Measurements from ENCODE around the gene CCDC157.

CCDC157 gene

DNA sequence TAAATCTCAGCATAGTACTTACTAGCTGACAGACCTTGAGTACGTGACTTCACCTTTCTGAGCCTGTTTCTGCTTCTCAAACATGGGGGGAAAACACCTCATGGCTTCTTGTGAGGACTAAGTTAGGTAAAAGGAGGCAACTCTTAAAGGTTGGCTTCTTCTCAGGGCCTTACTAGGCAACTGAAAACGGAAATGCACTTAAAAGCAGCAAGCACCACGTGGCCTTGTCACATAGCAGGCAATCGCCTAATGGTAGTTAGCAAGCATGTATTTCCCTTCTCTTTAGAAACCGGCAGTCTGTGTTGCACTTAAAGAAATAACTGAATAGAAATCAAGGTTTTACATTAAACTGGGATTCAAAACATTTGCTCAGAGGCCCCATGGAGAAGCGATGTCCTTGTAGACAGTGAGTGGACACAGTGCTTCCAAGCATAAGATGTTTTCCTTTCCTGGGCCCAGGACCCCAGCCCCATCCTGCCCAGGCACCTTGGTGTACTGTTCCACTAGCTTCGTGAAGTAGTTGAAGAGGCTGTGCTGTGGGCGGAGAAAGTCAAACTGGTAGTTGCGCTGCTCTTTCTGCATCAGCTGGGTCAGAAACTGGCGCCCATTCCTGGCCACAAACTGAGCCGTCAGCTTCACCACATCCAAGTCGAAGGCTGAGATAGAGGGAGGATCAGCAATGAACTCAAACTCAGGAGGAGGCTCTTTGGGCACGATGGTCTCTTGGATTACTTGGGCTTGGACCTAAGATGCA, 12.2 kb upstream of the CCDC157 start:
- no peak overlapping the region for H3K9ac ChIP-seq (ENCODE audit: low read depth, low read length)
- H3K9me3 ChIP-seq (ENCODE audit: insufficient read depth, low read depth, low read length), result no peaks in the 10 kb centered on the region
- no peaks in the 10 kb centered on the region for H3K4me1 ChIP-seq (ENCODE audit: insufficient read depth, low read length)
- H3K27me3 ChIP-seq (ENCODE audit: insufficient read depth, low read length), result no peaks in the 10 kb centered on the region
- H3K36me3 ChIP-seq (ENCODE audit: insufficient read depth, low read depth, low read length), result peaks cover 97% of the 10 kb centered on the region
- no peak overlapping the region for H3K4me3 ChIP-seq (ENCODE audit: low read length)
- no peak overlapping the region for H3K27ac ChIP-seq (ENCODE audit: low read length)

DNA sequence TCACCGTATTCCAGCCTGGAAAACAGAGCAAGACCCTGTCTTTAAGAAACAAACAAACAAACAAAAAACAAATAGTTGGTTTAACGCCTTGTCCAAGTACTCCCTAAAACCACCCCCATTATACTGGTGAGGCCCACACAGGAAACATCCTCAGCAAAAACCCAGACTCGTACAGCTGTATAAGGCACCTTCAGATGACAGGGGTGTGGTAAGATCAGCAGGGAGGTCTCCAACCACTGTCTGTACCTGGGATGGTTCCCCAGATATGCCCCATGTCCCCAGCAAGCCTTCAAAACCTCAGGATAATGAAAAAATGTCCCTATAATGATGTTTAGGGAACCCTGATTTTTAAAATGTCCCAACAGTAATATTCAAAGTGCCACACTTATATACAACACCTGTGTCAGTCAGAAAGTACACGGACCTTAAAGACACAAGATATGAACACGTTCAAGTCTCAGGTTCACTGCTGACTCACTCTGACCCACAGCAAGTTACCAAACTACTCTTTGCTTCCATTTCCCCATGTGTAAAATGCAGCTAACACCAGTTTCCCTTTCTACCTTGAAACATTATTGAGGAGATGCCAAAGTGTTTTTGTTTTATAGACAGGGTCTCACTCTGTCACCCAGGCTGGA, 9.4 kb upstream of the CCDC157 start:
- Histone ChIP-seq H3K4me1 (ENCODE audit: insufficient read depth, low read length) (no peaks in the 10 kb centered on the region), H3K4me3 (ENCODE audit: low read length) (no peak overlapping the region), H3K9me3 (ENCODE audit: insufficient read depth, low read depth, low read length) (no peaks in the 10 kb centered on the region), H3K9ac (ENCODE audit: low read depth, low read length) (no peak overlapping the region), H3K27me3 (ENCODE audit: insufficient read depth, low read length) (no peaks in the 10 kb centered on the region), H3K27ac (ENCODE audit: low read length) (no peak overlapping the region), H3K36me3 (ENCODE audit: insufficient read depth, low read depth, low read length) (peaks cover 97% of the 10 kb centered on the region)

DNA sequence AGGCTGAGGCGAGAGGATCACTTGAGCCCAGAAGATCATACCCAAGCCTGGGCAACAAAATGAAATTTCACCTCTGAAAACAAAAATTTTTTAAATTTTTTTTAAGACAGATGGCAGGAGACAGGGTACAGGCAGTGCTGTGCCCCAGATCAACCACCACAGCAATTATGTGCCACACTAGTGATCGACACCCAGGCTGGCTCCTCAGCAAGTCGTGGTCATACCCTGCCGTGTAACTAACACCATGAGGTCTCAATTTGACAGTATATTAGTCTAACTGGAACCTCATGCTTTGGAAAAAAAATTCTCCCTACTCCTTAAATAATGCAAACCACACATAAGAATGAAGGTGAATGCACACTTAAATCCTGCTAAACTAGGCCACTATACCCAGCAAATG, 8.4 kb upstream of the CCDC157 start:
- peaks cover 95% of the 10 kb centered on the region for H3K36me3 ChIP-seq (ENCODE audit: insufficient read depth, low read depth, low read length)
- H3K9ac ChIP-seq (ENCODE audit: low read depth, low read length), result no peak overlapping the region
- no peaks in the 10 kb centered on the region for H3K9me3 ChIP-seq (ENCODE audit: insufficient read depth, low read depth, low read length)
- H3K4me1 ChIP-seq (ENCODE audit: insufficient read depth, low read length), result no peaks in the 10 kb centered on the region
- no peak overlapping the region for H3K4me3 ChIP-seq (ENCODE audit: low read length)
- no peaks in the 10 kb centered on the region for H3K27me3 ChIP-seq (ENCODE audit: insufficient read depth, low read length)
- H3K27ac ChIP-seq (ENCODE audit: low read length), result no peak overlapping the region

DNA sequence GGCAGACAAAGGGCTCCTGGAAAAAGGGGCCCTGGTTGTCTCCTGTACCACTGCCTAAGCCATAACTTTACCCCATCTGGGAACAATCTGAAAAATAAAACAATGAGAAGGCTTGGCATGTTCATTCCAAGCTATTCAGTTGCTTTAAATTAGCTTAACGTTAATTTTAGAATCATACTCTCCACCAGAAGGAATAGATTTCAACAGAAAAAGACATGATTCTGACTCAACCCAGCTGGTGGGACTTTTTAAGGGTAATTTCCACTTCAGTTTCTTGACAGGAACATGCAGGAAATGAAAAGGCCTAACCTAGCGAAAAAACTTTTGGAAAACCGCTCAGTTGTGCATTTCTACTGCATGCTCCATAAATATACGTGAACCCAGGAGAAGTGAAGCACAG, 8.0 kb upstream of the CCDC157 start:
- peaks cover 94% of the 10 kb centered on the region for H3K36me3 ChIP-seq (ENCODE audit: insufficient read depth, low read depth, low read length)
- no peak overlapping the region for H3K9ac ChIP-seq (ENCODE audit: low read depth, low read length)
- no peak overlapping the region for H3K4me3 ChIP-seq (ENCODE audit: low read length)
- no peaks in the 10 kb centered on the region for H3K27me3 ChIP-seq (ENCODE audit: insufficient read depth, low read length)
- no peaks in the 10 kb centered on the region for H3K4me1 ChIP-seq (ENCODE audit: insufficient read depth, low read length)
- no peak overlapping the region for H3K27ac ChIP-seq (ENCODE audit: low read length)
- no peaks in the 10 kb centered on the region for H3K9me3 ChIP-seq (ENCODE audit: insufficient read depth, low read depth, low read length)

DNA sequence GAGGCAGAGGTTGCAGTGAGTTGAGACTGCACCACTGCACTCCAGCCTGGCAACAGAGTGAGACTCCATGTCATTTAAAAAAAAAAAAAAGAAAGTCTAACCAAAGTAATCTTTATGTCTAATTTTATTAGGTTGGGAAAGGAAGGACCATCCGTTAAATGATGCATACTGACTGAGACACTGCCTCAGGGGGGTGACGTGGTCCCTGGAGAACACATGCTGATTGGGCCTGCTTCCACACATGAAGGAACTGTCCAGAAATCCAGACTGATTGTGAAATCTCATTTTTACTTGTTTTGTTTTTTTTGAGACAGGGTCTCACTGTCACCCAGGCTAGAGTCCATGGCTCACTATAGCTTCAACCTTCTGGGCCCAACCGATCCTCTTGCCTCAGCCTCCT, 5.6 kb upstream of the CCDC157 start:
- Histone ChIP-seq H3K27me3 (ENCODE audit: insufficient read depth, low read length) (no peaks in the 10 kb centered on the region), H3K4me3 (ENCODE audit: low read length) (no peak overlapping the region), H3K4me1 (ENCODE audit: insufficient read depth, low read length) (no peaks in the 10 kb centered on the region; the same call in 1 of the 2 replicates), H3K36me3 (ENCODE audit: insufficient read depth, low read depth, low read length) (peaks cover 77% of the 10 kb centered on the region), H3K27ac (ENCODE audit: low read length) (no peak overlapping the region), H3K9me3 (ENCODE audit: insufficient read depth, low read depth, low read length) (no peaks in the 10 kb centered on the region), H3K9ac (ENCODE audit: low read depth, low read length) (no peak overlapping the region)

DNA sequence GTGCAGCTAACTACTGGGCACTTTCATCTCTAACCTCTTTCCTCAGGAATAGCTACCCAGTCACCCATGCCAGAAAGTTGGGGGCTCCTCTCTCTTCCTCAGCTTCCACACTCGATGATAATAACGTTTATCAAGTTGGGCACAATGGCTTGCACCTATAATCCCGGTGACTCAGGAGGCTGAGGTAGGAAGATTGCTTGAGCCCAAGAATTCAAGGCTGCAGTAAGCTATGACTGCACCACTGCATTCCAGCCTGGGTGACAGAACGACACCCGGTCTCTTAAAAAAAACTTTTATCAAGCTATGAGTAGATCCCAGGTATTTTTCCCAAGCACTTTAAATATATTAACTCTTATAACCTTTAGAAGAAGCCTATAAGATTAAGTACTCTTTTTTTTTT, 2.2 kb upstream of the CCDC157 start:
- Histone ChIP-seq H3K9ac (ENCODE audit: low read depth, low read length) (0 out of 2 replicates have a peak overlapping the region, but pooled peaks have one; percentile 35), H3K9me3 (ENCODE audit: insufficient read depth, low read depth, low read length) (no peaks in the 10 kb centered on the region), H3K4me1 (ENCODE audit: insufficient read depth, low read length) (peaks cover 5% of the 10 kb centered on the region), H3K27me3 (ENCODE audit: insufficient read depth, low read length) (no peaks in the 10 kb centered on the region), H3K27ac (ENCODE audit: low read length) (no peak overlapping the region), H3K36me3 (ENCODE audit: insufficient read depth, low read depth, low read length) (peaks cover 46% of the 10 kb centered on the region), H3K4me3 (ENCODE audit: low read length) (no peak overlapping the region)

DNA sequence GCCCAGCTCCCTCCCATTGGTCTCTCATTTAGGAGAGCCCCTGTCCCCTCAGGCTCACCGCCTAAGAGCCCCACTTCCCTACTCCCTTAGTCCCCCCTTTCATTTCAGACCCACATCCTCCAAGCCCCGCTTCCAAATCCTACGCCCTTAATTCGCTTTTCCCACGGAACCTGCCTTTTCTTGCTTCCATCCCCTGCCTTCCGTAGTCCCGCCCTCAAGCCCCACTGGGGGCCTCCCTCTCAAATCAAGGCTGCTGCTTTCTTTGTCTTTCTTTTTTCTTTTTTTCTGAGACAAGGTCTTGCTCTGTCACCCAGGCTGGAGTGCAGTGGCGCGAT, 396 bp downstream of the CCDC157 start:
- peaks cover 5% of the 10 kb centered on the region for H3K4me1 ChIP-seq (ENCODE audit: insufficient read depth, low read length)
- H3K27me3 ChIP-seq (ENCODE audit: insufficient read depth, low read length), result no peaks in the 10 kb centered on the region
- peak overlapping the region; percentile 95; the same call in 1 of the 2 replicates for H3K9ac ChIP-seq (ENCODE audit: low read depth, low read length)
- peaks cover 21% of the 10 kb centered on the region for H3K36me3 ChIP-seq (ENCODE audit: insufficient read depth, low read depth, low read length)
- peak overlapping the region; percentile 97 for H3K4me3 ChIP-seq (ENCODE audit: low read length)
- H3K27ac ChIP-seq (ENCODE audit: low read length), result no peak overlapping the region
- no peaks in the 10 kb centered on the region for H3K9me3 ChIP-seq (ENCODE audit: insufficient read depth, low read depth, low read length)

DNA sequence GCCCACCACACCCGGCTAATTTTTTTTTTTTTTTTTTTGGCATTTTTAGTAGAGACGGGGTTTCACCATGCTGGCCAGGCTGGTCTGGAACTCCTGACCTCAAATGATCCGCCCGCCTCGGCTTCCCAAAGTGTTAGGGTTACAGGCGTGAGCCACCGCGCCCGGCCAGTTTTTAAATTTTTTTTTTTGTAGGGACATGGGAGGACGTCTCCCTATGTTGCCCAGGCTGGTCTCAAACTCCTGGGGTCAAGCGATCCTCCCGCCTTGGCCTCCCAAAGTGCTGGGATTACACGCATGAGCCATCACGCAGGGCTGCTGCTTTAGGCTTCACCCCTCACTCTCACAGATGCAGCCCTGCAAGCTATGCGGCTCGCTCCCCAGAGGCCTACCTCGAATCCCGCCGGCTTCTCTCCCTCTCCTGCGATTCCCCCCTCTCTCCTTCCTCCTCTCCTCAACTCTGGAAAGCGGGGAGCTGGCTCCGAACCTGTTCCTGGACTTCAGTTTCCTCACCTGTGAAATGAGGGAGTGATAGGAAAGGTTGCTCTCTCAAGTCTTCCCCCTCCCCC, 926 bp downstream of the CCDC157 start:
- peak overlapping the region; percentile 97; the same call in 1 of the 2 replicates for H3K4me3 ChIP-seq (ENCODE audit: low read length)
- H3K27me3 ChIP-seq (ENCODE audit: insufficient read depth, low read length), result no peaks in the 10 kb centered on the region
- H3K9me3 ChIP-seq (ENCODE audit: insufficient read depth, low read depth, low read length), result no peaks in the 10 kb centered on the region
- H3K36me3 ChIP-seq (ENCODE audit: insufficient read depth, low read depth, low read length), result peaks cover 15% of the 10 kb centered on the region
- peak overlapping the region; percentile 95; the same call in 1 of the 2 replicates for H3K9ac ChIP-seq (ENCODE audit: low read depth, low read length)
- H3K4me1 ChIP-seq (ENCODE audit: insufficient read depth, low read length), result peaks cover 9% of the 10 kb centered on the region
- H3K27ac ChIP-seq (ENCODE audit: low read length), result no peak overlapping the region

DNA sequence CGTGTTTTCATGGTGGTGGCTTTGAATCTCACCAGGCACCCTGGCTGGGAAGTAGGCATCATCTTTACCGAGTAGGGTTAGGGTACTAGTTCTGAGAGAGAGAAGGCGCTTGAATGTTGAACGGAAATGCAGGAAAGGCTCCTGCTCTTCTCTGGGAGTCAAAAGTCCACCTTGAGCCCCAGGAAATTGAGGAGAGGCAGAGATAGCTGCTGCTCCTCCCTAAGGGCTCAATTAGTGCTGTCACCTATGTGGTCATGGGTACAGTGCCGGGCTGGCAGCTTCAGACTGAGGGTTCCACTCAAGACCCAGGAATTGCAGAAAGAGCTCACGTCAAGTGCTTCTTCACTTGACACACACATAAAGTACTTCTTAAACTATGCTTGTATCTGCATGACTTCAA, 1.7 kb downstream of the CCDC157 start:
- no peak overlapping the region for H3K9ac ChIP-seq (ENCODE audit: low read depth, low read length)
- H3K9me3 ChIP-seq (ENCODE audit: insufficient read depth, low read depth, low read length), result no peaks in the 10 kb centered on the region
- peaks cover 10% of the 10 kb centered on the region for H3K36me3 ChIP-seq (ENCODE audit: insufficient read depth, low read depth, low read length)
- no peak overlapping the region for H3K4me3 ChIP-seq (ENCODE audit: low read length)
- no peak overlapping the region for H3K27ac ChIP-seq (ENCODE audit: low read length)
- peaks cover 12% of the 10 kb centered on the region for H3K4me1 ChIP-seq (ENCODE audit: insufficient read depth, low read length)
- no peaks in the 10 kb centered on the region for H3K27me3 ChIP-seq (ENCODE audit: insufficient read depth, low read length)

DNA sequence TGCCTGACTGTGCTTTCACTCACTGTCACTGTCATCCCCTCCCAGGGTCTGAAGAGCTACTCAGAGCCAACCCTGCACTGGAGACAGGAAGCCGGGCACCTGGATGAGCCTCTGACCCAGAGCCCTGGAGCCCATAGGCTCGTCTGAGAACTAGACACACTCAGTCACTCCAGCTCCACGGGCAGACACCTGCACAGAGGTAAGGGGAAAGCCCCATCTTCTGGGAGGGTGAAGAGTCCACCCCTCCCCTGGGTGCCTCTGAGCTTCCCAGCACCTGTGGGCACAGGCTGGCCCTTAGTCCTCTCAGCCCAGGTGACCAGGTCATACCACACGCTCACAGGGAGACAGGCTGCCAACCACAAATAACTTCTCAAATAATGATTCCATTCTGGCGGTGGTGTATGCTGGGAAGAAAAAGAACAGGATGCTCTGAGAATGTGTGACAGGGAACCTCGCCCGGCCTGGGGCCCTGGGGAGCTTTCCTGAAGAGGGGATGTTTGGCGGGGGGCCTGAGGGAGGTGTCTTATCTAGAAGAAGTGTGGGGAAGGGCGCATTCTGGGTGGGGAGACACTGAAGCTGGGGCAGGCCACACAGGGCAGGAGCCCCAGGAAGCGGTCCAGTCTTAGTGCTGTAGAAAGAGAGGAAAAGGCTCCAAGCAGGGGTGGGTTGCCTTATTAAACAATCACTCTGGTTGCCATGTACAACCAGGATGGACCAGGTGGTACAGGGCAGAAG, 5.3 kb downstream of the CCDC157 start:
- Histone ChIP-seq H3K27me3 (ENCODE audit: insufficient read depth, low read length) (no peaks in the 10 kb centered on the region), H3K36me3 (ENCODE audit: insufficient read depth, low read depth, low read length) (no peaks in the 10 kb centered on the region), H3K9me3 (ENCODE audit: insufficient read depth, low read depth, low read length) (no peaks in the 10 kb centered on the region), H3K4me3 (ENCODE audit: low read length) (no peak overlapping the region), H3K27ac (ENCODE audit: low read length) (no peak overlapping the region), H3K4me1 (ENCODE audit: insufficient read depth, low read length) (peaks cover 12% of the 10 kb centered on the region), H3K9ac (ENCODE audit: low read depth, low read length) (peak overlapping the region; percentile 46; the same call in 1 of the 2 replicates)

DNA sequence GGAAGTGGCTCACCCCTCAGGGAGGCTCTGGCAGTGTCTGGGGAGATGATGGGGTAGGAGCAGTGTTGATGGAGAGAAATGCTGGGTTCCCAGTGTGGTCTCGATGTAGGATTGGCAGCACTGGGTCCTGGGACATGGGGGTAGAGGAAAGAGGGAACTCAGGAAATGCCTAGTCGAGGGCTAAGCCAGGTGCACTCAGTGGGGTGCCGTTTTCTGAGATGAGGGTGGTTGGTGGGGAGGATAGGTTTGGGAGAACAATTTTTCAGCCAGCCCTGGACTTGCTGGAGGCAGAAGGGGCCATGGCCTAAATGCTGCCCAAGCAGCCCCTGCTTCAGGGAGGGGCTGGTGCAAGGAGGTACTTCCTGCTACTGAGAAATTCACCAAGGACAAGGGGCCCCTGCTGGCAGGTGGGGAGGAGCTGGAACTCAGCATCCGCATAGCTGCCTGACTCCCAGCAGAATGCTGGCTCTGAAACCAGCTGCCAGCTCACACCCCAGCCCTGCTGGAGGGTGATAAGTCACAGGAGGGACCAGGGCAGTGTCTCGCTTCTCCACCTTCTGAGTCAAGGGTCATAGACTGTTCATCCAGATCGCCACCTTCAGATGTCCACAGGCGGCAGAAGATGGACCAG, 6.0 kb downstream of the CCDC157 start:
- Histone ChIP-seq H3K27ac (ENCODE audit: low read length) (no peak overlapping the region), H3K9ac (ENCODE audit: low read depth, low read length) (peak overlapping the region; percentile 46; the same call in 1 of the 2 replicates), H3K4me1 (ENCODE audit: insufficient read depth, low read length) (peaks cover 12% of the 10 kb centered on the region), H3K36me3 (ENCODE audit: insufficient read depth, low read depth, low read length) (no peaks in the 10 kb centered on the region), H3K27me3 (ENCODE audit: insufficient read depth, low read length) (no peaks in the 10 kb centered on the region), H3K9me3 (ENCODE audit: insufficient read depth, low read depth, low read length) (no peaks in the 10 kb centered on the region), H3K4me3 (ENCODE audit: low read length) (no peak overlapping the region)
